T47D (cell line): Measurements from ENCODE around the gene MRPL43.
A peak's percentile ranks its signal among the peaks of the same experiment; 100 is the strongest.
"Not testable (repeated sequence)": the region's sequence is repeated elsewhere in the genome, so short reads cannot be mapped to it uniquely, and the experiment has no call there.

Experiments used
- DNase-seq, 2 experiments: peaks; one replicate each; pipeline versions ENCODE4 v3.0.0 to v3.0.0-alpha.2; 2011 to 2012; ENCODE audit warnings: low read depth in 1 of 2, low spot score in 1 of 2
- JUND ChIP-seq: IDR thresholded peaks from 2 replicates; pipeline ENCODE4 v1.6.1; 2012; ENCODE audit warnings: low read depth
- in situ Hi-C: cut with HindIII; loops from 2 replicates; pipeline ENCODE4 v1.10.0; 2016; ENCODE audit warnings: low sequenced_read_pairs, low pct_unique_long_range_greater_than_20kb

MRPL43 gene

GRCh38 chr10:100986952-100987684 lies at the start of gene MRPL43, which contains the start of gene TWNK:
TSS of gene MRPL43 (minus strand) at chr10:100987497. CDS start at chr10:100987443, 54 bp downstream.
TSS of gene TWNK (plus strand) at chr10:100987543. CDS start at chr10:100988211, 668 bp downstream.
- in situ Hi-C loops = no loop called here
- TF ChIP-seq JUND = no peak
- DNase-seq = peak; percentile 88 to 89

GRCh38 chr10:101036726-101037125 lies 49.4 kb upstream of the MRPL43 start:
- in situ Hi-C loops = no loop called here
- no peak for DNase-seq
- TF ChIP-seq JUND = no peak

GRCh38 chr10:101035916-101036702 lies 48.8 kb upstream of the MRPL43 start:
- in situ Hi-C loops = no loop called here
- no peak for TF ChIP-seq JUND

GRCh38 chr10:101035314-101035713 lies 48.0 kb upstream of the MRPL43 start:
- DNase-seq = no peak
- TF ChIP-seq JUND = no peak
- in situ Hi-C loops = no loop called here

More at GRCh38 chr10:101035916-101036702, 48.8 kb upstream of the MRPL43 start:
- DNase-seq = no peak

- in situ Hi-C loops, DNase-seq: not testable (repeated sequence)
Observed at GRCh38 chr10:101034404-101034803, 47.1 kb upstream of the MRPL43 start.

GRCh38 chr10:101033276-101033675 lies 46.0 kb upstream of the MRPL43 start:
- in situ Hi-C loops = no loop called here
- no peak for DNase-seq
- TF ChIP-seq JUND = no peak

GRCh38 chr10:101032637-101033224 lies 45.4 kb upstream of the MRPL43 start:
- in situ Hi-C loops = no loop called here
- TF ChIP-seq JUND = no peak
- no peak for DNase-seq

GRCh38 chr10:101031796-101032636 lies 44.7 kb upstream of the MRPL43 start:
- in situ Hi-C loops = no loop called here
- TF ChIP-seq JUND = no peak
- peak in 1 of 2 experiments; percentile 72 for DNase-seq

- no peak for TF ChIP-seq JUND
- peak; percentile 97 for DNase-seq
- in situ Hi-C loops = no loop called here
Observed at GRCh38 chr10:101031128-101031795, 44.0 kb upstream of the MRPL43 start, which contains the start of the genes PDZD7 and SFXN3. TSS of gene PDZD7 (minus strand) at chr10:101031129. CDS start at chr10:101030219, 910 bp downstream. TSS of gene SFXN3 (plus strand) at chr10:101031234. CDS start at chr10:101034695, 3,461 bp downstream.

- in situ Hi-C loops = no loop called here
- no peak for TF ChIP-seq JUND
- DNase-seq = no peak
Observed at GRCh38 chr10:101030496-101031127, 43.3 kb upstream of the MRPL43 start.
